NT2/D1 (cell line): Measurements from ENCODE around the gene COPS2.
"Not testable (repeated sequence)": the region's sequence is repeated elsewhere in the genome, so short reads cannot be mapped to it uniquely, and the experiment has no call there.

Experiments
- DNase-seq: peaks from one replicate; pipeline ENCODE4 v3.0.0-alpha.2; 2011; ENCODE audit warnings: low read depth, low spot score
- H3K27me3 ChIP-seq: 2 replicates; pipeline ENCODE4 v1.6.0; 2011; ENCODE audit warnings: mild to moderate bottlenecking; ENCODE audit not compliant: insufficient read length, insufficient read depth
- H3K36me3 ChIP-seq: 2 replicates; pipeline ENCODE4 v1.6.1; 2011; ENCODE audit warnings: mild to moderate bottlenecking, low read length, mixed read lengths; ENCODE audit not compliant: insufficient read depth, insufficient read length
- H3K4me1 ChIP-seq: 2 replicates; pipeline ENCODE4 v1.5.1; 2011; ENCODE audit not compliant: insufficient read depth, insufficient read length
- H3K4me3 ChIP-seq: 2 replicates; pipeline ENCODE4 v1.5.1; 2011; ENCODE audit warnings: low read depth; ENCODE audit not compliant: insufficient read length
- H3K9ac ChIP-seq: 2 replicates; pipeline ENCODE4 v1.6.0; 2011; ENCODE audit warnings: low read depth; ENCODE audit not compliant: insufficient read length
- H3K9me3 ChIP-seq: 2 replicates; pipeline ENCODE4 v1.5.1; 2011; ENCODE audit warnings: mild to moderate bottlenecking, low read length; ENCODE audit not compliant: insufficient read depth
- SUZ12 ChIP-seq: IDR thresholded peaks from 2 replicates; pipeline ENCODE4 v1.6.1; 2011; ENCODE audit not compliant: insufficient read length, insufficient read depth; ENCODE audit errors: extremely low read depth
- YY1 ChIP-seq: IDR thresholded peaks from 2 replicates; pipeline ENCODE4 v1.6.1; 2011; ENCODE audit not compliant: insufficient read length, insufficient read depth
- ZNF274 ChIP-seq: IDR thresholded peaks from 2 replicates; pipeline ENCODE4 v1.6.1; 2011; ENCODE audit warnings: mild to moderate bottlenecking, low read depth, low read length

COPS2 gene

DNA sequence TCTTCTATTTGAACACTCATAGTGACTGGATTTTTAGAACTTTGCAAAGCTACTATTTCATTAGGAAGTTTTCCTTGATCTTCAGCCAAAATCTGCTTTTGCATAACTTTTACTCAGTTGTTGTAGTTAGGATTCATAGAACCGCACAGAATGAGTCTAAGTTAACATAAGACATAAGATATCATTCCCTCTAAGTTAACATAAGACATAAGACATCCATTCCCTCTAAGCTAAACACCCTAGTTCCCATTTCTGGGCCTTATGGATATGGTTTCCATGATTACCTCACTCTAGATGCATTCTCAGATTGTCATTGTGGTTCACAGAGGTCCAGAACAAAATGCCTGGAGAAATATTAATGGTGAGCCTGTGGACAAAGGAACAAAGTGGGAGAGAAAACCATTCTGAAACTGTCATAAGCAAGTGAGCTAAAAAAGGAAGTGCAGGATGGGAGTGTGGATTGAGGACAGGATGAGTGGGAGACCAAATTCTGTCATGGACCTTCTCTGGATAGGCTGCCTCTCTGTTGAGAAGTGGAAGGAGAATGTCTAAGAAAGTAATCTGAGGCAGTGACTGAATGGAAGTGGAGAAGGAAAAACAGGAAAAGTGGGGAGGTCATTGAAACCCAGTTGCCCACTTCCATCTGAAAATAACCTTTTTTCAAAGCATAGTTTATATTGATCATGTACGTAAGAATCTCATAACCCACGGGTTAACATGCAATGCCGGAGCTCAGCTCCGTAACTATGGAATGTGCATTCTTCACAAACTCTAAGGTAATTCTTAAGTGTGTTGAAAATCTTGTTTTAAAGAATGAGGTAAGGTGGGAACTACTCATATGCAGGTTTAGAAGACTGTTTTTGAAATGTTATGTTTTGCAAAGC is 71.8 kb downstream of the COPS2 start:
- DNase-seq = no peak
- TF ChIP-seq YY1 (no peak), ZNF274 (no peak), SUZ12 (no peak)
- H3K36me3 ChIP-seq = no peaks in the 10 kb centered on the region
- H3K4me3 ChIP-seq = no peak overlapping the region
- no peaks in the 10 kb centered on the region for H3K27me3 ChIP-seq
- no peak overlapping the region for H3K9ac ChIP-seq
- H3K9me3 ChIP-seq = no peaks in the 10 kb centered on the region
- no peaks in the 10 kb centered on the region for H3K4me1 ChIP-seq

DNA sequence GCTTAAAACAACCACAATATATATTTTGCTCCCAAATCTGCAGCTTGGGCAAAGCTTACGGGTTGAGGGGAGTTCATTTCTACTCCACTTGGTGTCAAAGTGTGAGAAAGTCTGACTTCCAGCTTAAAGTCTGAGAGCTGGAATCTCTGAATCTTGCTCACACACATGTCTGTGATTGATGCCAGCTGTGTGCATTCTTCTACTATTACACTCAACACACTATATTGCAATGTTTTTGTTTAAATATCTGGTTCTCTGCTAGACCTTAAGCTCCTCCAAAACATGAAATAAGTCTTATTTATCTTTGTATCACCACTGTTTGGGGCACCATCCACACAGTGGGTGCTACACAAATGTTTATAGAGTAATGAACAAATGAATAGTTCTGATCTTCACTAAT is 72.4 kb downstream of the COPS2 start:
- no peaks in the 10 kb centered on the region for H3K4me1 ChIP-seq
- H3K4me3 ChIP-seq = no peak overlapping the region
- H3K9me3 ChIP-seq = no peaks in the 10 kb centered on the region
- no peak for TF ChIP-seq YY1
- no peak for TF ChIP-seq ZNF274
- TF ChIP-seq SUZ12 = no peak
- no peaks in the 10 kb centered on the region for H3K36me3 ChIP-seq
- H3K27me3 ChIP-seq = no peaks in the 10 kb centered on the region
- no peak for DNase-seq
- no peak overlapping the region for H3K9ac ChIP-seq

DNA sequence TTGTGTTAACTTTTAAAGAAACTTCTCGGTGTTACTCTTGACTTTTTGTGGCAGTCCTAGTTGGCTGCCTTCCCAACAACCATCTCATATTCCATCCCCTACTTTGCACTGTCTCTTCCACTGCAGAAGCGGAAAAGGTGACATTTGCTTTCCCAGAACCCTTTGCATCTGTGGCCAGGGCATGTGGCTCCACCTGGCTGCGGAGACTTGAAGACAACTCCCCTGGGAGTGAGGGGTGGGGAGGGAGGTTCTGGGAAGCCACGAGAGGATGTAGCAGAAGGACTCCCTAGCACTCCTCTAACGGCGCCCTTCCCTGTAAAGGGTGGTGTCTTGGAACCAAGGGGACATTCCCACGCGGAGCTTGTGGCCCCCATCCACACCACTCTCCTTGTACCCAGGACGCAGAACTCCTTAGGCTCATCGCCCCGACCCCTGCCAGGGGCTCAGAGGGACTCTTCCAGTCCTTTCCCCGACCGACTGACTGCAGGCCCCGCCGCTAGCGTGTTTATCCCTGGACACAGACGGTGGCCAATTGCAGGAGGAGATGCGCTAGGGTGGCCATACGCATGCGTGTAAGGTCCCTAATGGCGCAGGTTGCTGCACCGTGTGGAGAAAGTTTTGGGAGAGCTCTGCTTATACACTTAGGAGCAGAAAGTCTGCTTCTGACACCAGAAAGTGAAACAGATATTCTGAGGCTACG is 75.9 kb downstream of the COPS2 start:
- TF ChIP-seq YY1 (no peak), SUZ12 (no peak), ZNF274 (no peak)
- Histone ChIP-seq H3K36me3 (no peaks in the 10 kb centered on the region), H3K9me3 (no peaks in the 10 kb centered on the region), H3K9ac (no peak overlapping the region), H3K4me1 (no peaks in the 10 kb centered on the region), H3K4me3 (no peak overlapping the region), H3K27me3 (no peaks in the 10 kb centered on the region)
- DNase-seq = no peak

DNA sequence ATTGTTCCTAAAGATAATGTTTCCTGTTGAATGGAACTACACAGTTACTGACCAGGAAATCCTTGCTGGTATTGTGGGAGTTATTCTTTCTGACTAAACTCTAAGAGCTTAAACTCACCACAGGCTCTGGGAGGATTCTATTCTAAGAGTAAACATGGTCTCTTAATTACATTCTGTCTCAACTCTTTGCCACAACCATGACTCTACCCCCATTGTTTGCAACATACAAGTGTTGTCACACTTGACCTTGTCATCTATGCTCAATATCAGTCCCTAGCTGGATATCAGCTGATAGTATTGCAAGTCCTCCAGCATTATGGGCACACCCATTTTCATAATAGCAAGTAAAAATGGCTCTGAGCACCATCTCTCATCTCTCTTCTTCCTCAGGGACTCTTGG is 79.5 kb downstream of the COPS2 start:
- no peak for DNase-seq
- no peak for TF ChIP-seq SUZ12
- TF ChIP-seq ZNF274 = no peak
- TF ChIP-seq YY1 = no peak
- Histone ChIP-seq H3K4me1 (no peaks in the 10 kb centered on the region), H3K27me3 (no peaks in the 10 kb centered on the region), H3K36me3 (no peaks in the 10 kb centered on the region), H3K4me3 (no peak overlapping the region), H3K9ac (no peak overlapping the region), H3K9me3 (no peaks in the 10 kb centered on the region)

DNA sequence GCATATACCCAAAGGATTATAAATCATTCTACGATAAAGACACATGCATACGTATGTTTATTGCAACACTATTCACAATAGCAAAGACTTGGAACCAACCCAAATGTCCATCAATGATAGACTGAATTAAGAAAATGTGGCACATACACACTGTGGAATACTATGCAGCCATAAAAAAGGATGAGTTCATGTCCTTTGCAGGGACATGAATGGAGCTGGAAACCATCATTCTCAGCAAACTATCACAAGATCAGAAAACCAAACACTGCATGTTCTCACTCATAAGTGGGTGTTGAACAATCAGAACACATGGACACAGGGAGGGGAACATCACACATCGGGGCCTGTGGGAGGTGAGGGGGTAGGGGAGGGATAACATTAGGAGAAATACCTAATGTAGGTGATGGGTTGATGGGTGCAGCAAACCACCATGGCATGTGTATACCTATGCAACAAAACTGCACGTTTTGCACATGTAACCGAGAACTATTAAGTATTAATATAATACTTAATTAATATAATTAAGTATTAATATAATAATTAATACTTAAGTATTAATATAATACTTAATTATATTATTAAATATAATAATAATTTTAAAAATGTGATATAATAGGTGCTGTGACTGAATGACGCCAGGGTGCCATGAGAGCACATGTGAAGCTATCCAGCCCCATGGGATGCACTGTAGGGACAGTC is 80.7 kb downstream of the COPS2 start:
- not testable (repeated sequence) for H3K36me3 ChIP-seq, H3K9me3 ChIP-seq, H3K27me3 ChIP-seq, H3K9ac ChIP-seq, H3K4me3 ChIP-seq, DNase-seq, H3K4me1 ChIP-seq
